AG04450 (cell line): ENCODE measurements around the gene MICAL3. TPM values are rescaled to one million over a fixed set of nuclear protein-coding genes. Genes with fewer than 3 reads are reported as not detected.

Source experiments
- CTCF ChIA-PET: fragments of 300-600, 350-600 bp; formaldehyde crosslinking; extraction: SDS; loops from one replicate; lab custom pipeline; 2022; ENCODE audit warnings: antibody characterized with exemption, inconsistent platforms; lab: Charles Lee
- POLR2A ChIA-PET: fragments of 350-600 bp; formaldehyde crosslinking; extraction: SDS; loops from one replicate; lab custom pipeline; 2021; ENCODE audit warnings: antibody characterized with exemption, inconsistent platforms; lab: Yijun Ruan, JAX
- DNase-seq: peaks from one replicate; pipeline ENCODE4 v3.0.0-alpha.2; 2011; ENCODE audit warnings: low read depth, low spot score
- H3K27ac ChIP-seq: one replicate; pipeline ENCODE4 v1.5.1; 2012; ENCODE audit warnings: low read depth, low read length, control low read depth
- H3K27me3 ChIP-seq: one replicate; pipeline ENCODE4 v1.6.0; 2012; ENCODE audit warnings: low read length; ENCODE audit not compliant: control insufficient read depth, insufficient read depth
- H3K4me3 ChIP-seq: 2 replicates; pipeline ENCODE4 v1.5.1; 2011; ENCODE audit warnings: mild to moderate bottlenecking, low read depth, low read length, control low read depth
- H3K9me3 ChIP-seq: 2 replicates; pipeline ENCODE4 v1.5.1; 2012; ENCODE audit warnings: low read length; ENCODE audit not compliant: control insufficient read depth, insufficient read depth
- CTCF ChIP-seq: IDR thresholded peaks from 2 replicates; pipeline ENCODE4 v1.5.1; 2011; ENCODE audit warnings: low read depth, low read length, control low read depth, inconsistent platforms
- polyA plus RNA-seq: library from polyadenylated mRNA; depleted of rRNA; stranded (reverse); fragments of >200 nt; gene quantifications from 2 replicates; pipeline ENCODE4 v1.2.3, GENCODE V29; 2011

The MICAL3 gene
- polyA plus RNA-seq, 1 experiment: 17.8 TPM

GRCh38 chr22:17825876-17826550, 198.3 kb downstream of the MICAL3 start:
- H3K9me3 ChIP-seq: no peaks in the 10 kb centered on the region
- POLR2A ChIA-PET: no interaction called here
- H3K27me3 ChIP-seq: no peaks in the 10 kb centered on the region
- no peak for TF ChIP-seq CTCF
- H3K27ac ChIP-seq: no peak overlapping the region
- CTCF ChIA-PET: interaction anchor here (1.8 kb wide), 1 partner anchor 250 kb away, joined by 7 read pairs; no protein-coding TSS in a partner anchor
- DNase-seq: no peak
- no peak overlapping the region for H3K4me3 ChIP-seq

DNA sequence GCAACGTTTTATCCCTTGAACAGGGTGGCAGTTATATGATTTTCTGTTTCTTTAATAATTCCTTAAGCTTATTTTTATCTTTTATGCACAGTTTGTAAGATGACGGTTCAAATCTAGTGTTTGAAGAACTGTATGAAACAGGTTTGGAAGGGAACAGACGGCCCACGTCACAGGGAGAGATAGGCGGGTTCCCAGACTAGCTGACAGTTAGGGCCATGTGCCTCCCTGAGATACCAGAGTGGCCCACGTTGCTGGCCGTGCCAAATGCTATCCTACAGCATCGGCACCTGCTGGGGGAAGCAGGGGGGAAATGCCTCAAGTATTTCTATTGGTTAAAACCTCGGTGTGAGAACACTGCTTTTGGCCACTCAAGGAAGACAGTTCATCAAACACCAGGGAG, 199.9 kb downstream of the MICAL3 start:
- no peak for TF ChIP-seq CTCF
- POLR2A ChIA-PET: no interaction called here
- no peak overlapping the region for H3K4me3 ChIP-seq
- CTCF ChIA-PET: interaction anchor here (1.8 kb wide), 1 partner anchor 252 kb away, joined by 7 read pairs; no protein-coding TSS in a partner anchor
- no peak overlapping the region for H3K27ac ChIP-seq
- H3K27me3 ChIP-seq: no peaks in the 10 kb centered on the region
- H3K9me3 ChIP-seq: no peaks in the 10 kb centered on the region
- DNase-seq: no peak

DNA sequence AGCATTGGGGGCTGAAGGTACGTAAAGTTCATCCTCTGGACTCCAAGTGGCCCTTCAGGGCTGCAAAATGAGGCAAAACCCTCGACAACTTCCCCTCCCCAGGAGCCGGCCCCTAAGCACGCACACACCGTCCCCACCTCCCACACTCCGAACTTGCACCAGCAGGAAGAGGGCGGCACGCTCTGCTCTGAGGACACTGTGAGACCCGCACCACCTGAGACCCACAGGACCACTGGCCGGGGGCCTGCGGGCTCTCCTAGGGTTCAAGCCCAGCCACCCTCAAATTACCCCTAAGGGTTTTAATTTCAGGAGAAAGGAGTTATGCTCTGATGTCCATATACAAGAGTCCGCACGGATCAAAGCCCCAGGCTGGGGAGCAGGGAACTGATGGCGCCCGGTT, 200.4 kb downstream of the MICAL3 start:
- CTCF ChIA-PET: no interaction called here
- POLR2A ChIA-PET: no interaction called here
- no peak for TF ChIP-seq CTCF
- DNase-seq: no peak
- Histone ChIP-seq H3K4me3 (no peak overlapping the region), H3K9me3 (no peaks in the 10 kb centered on the region), H3K27ac (no peak overlapping the region), H3K27me3 (no peaks in the 10 kb centered on the region)

DNA sequence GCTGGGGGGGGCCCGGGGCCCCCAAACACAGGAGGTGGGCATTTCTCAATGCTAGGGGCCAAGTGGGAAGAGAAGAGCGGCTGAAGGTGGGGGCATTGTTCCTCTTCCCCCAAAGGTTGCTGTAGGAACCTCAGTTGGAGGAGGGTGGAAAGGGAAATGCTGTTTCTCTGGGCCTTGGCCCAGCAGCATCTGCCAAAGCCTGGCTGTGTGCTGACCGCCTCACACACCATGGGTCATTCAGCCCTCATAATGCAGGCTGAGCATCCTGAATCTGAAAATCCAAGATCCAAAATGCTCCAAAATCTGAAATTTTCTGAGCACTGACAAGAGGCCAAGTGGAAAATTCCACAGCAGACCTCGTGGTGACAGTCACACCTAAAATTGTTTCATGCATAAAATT, 201.1 kb downstream of the MICAL3 start:
- H3K9me3 ChIP-seq: no peaks in the 10 kb centered on the region
- CTCF ChIA-PET: interaction anchor here (1.5 kb wide), 1 partner anchor 253 kb away, joined by 7 read pairs; no protein-coding TSS in a partner anchor
- POLR2A ChIA-PET: no interaction called here
- no peak overlapping the region for H3K4me3 ChIP-seq
- no peak for TF ChIP-seq CTCF
- no peak overlapping the region for H3K27ac ChIP-seq
- no peak for DNase-seq
- H3K27me3 ChIP-seq: no peaks in the 10 kb centered on the region

DNA sequence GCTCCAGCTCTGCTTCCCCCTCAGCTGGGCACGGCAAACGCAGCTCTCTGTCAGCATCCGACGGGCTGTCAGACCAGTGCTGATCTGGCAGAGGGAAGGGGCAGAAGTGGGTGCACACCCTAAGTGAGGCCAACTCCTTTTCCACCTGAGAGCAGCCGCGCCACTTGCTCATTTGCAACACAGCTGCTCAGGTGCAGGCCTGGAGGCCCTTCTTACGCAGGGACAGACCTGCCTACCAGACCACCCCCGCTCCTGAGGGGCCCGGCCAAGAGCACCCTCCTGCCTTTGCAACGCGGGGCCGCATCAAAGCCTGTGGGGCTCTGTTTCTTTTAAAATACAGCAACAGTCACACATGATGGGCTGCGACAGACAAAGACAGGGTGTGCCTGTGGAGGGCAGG, 202.3 kb downstream of the MICAL3 start:
- Histone ChIP-seq H3K4me3 (no peak overlapping the region), H3K9me3 (no peaks in the 10 kb centered on the region), H3K27ac (no peak overlapping the region), H3K27me3 (no peaks in the 10 kb centered on the region)
- ChIA-PET POLR2A (no interaction called here), CTCF (interaction anchor here (1.1 to 1.5 kb wide), 2 partner anchors 30 to 254 kb away, joined by 3 to 7 read pairs; no protein-coding TSS in a partner anchor)
- no peak for TF ChIP-seq CTCF
- DNase-seq: no peak
